Small intestine (tissue), 7 donors: ENCODE data around the gene TCF4. TPM values are rescaled to one million over a fixed set of nuclear protein-coding genes. Genes with fewer than 3 reads are reported as not detected.

Source experiments
- DNase-seq, 2 donors: peaks; one replicate each; pipeline versions ENCODE4 v3.0.0 to v3.0.0-alpha.2; 2013
- FAIRE-seq: peaks from 2 replicates; lab custom pipeline; 2012; peaks lifted over from hg19 to GRCh38; lab: Jason Lieb, UNC
- H3K27ac ChIP-seq, 3 donors: one replicate each; pipeline ENCODE4 v1.5.1; 2013; ENCODE audit warnings: low read length in 2 of 3, mild to moderate bottlenecking in 2 of 3, control low read depth in 1 of 3, inconsistent platforms in 1 of 3, low read depth in 1 of 3, moderate library complexity in 1 of 3
- H3K27me3 ChIP-seq, 3 donors: one replicate each; pipeline ENCODE4 v1.6.1; 2013; ENCODE audit warnings: low read length in 3 of 3, inconsistent platforms in 1 of 3; ENCODE audit not compliant: control insufficient read depth in 3 of 3, insufficient read depth in 3 of 3
- H3K36me3 ChIP-seq, 3 donors: one replicate each; pipeline ENCODE4 v1.6.1; 2013; ENCODE audit warnings: low read length in 3 of 3, inconsistent platforms in 1 of 3, low read depth in 1 of 3, mild to moderate bottlenecking in 1 of 3, moderate library complexity in 1 of 3; ENCODE audit not compliant: control insufficient read depth in 3 of 3, insufficient read depth in 2 of 3
- H3K4me1 ChIP-seq, 3 donors: one replicate each; pipeline ENCODE4 v1.6.1; 2013; ENCODE audit warnings: low read length in 2 of 3, inconsistent platforms in 1 of 3, low read depth in 1 of 3, mild to moderate bottlenecking in 1 of 3, moderate library complexity in 1 of 3; ENCODE audit not compliant: control insufficient read depth in 3 of 3, insufficient read depth in 2 of 3
- H3K4me3 ChIP-seq, 3 donors: one replicate each; pipeline ENCODE4 v1.5.1; 2013; ENCODE audit warnings: low read length in 3 of 3, control low read depth in 1 of 3, inconsistent platforms in 1 of 3, low read depth in 1 of 3, mild to moderate bottlenecking in 1 of 3, moderate library complexity in 1 of 3
- H3K9me3 ChIP-seq, 2 donors: one replicate each; pipeline ENCODE4 v1.6.1; 2013; ENCODE audit warnings: low read depth in 1 of 2, low read length in 1 of 2; ENCODE audit not compliant: control insufficient read depth in 2 of 2, insufficient read depth in 1 of 2
- whole genome bisulfite sequencing, 3 donors: extraction: QIAGEN DNeasy Blood & Tissue Kit; methylation state at CpG; one replicate each; pipeline ENCODE4 v1.1.7; 2013; 5-methylcytosine and 5-hydroxymethylcytosine counted together
- polyA plus RNA-seq, 4 donors: library from polyadenylated mRNA; stranded (reverse) in 3 of 4; unstranded in 1 of 4; fragments of 200-250 nt in 3 of 4; fragments of 120-200 nt in 1 of 4; gene quantifications; one replicate each; pipeline versions ENCODE4 v1.2.1 to v1.2.3, GENCODE V29; 2013
- donor health status: healthy with polysubstance abuse.
- donor health status: control.
- donor health status: control.
- donor health status: Bipolar disorder and iron deficiency.
- donor health status: healthy.

TCF4 gene
- polyA plus RNA-seq, 4 donors = 0.67 to 23.7 (median 11.5) TPM

- no peaks in the 10 kb centered on the region for H3K4me1 ChIP-seq
- H3K9me3 ChIP-seq = no peaks in the 10 kb centered on the region
- FAIRE-seq = no peak
- 67 to 73% (median 72%) methylated on average over 1 of the region's 1 CpG for WGBS, 3 donors
- H3K27ac ChIP-seq = peak overlapping the region in 1 of 3 donors; percentile 34
- no peaks in the 10 kb centered on the region for H3K27me3 ChIP-seq
- DNase-seq = no peak
- H3K4me3 ChIP-seq = no peak overlapping the region
- H3K36me3 ChIP-seq = no peaks in the 10 kb centered on the region
These were observed 134.8 kb downstream of the TCF4 start for GRCh38 chr18:55453186-55453585.

DNA sequence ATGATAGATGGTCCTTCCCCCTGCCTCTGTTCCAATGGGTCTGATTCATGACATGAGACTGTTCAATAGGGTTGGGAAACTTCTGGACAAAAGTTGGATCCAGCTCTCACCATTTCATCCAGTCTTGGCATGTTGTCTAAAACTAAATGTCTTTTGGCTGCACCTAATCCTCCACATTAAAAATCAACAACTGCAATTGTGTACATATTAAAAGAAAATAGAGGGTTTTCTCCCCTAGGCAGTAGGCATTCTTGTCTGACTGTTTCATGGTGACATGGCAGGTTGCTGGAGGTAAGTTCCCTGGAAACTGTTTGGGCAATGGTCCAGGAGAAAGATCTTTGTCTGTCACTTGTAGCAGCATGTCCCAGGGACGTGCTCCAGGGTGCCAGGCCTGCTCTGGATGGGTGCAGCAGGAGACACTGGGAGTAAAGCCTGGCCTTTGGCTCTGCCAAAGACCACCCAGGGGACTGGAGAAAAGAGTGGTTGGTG, 135.8 kb downstream of the TCF4 start:
- DNase-seq (no peak), FAIRE-seq (no peak)
- Histone ChIP-seq H3K27me3 (no peaks in the 10 kb centered on the region), H3K4me3 (no peak overlapping the region), H3K4me1 (no peaks in the 10 kb centered on the region), H3K27ac (no peak overlapping the region), H3K36me3 (no peaks in the 10 kb centered on the region), H3K9me3 (no peaks in the 10 kb centered on the region)
- WGBS, 3 donors = 35 to 71% (median 69%) methylated on average over 1 of the region's 1 CpG

DNA sequence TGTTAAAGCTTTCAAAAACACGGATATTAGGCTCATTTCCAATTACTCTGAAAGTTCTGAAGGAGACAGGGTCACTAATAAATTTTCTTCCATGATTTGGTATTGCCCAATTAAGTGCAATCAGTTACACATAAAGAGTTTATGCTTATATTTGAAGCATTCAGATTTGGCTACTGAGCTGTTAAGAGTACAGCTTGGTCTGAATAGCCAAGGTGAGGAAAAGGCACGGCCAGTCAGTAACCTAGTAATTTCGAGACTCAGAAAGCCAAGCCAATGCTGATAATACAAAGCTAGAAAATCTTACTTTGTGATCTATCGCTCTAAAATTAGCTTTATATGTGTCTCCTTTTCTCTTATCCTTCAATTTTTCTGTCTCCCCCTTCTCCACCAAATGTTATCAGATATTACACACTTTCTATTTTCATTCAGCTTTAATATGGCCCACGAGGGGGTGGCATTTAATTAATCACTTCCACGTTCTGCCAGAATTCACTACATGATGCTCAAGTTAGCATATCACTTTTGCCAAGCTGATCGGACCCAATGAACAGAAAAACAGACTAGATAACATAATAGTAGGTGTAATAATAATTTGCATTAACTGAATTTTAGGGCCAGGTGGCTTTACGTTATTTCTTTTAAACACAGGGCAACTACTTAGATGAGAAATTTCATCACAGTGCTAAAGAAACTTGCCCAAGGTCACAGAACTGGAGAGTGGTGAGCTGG, 138.4 kb downstream of the TCF4 start:
- Histone ChIP-seq H3K4me1 (no peaks in the 10 kb centered on the region), H3K27ac (no peak overlapping the region), H3K36me3 (no peaks in the 10 kb centered on the region), H3K4me3 (no peak overlapping the region), H3K27me3 (no peaks in the 10 kb centered on the region), H3K9me3 (peaks cover 0 to 8% of the 10 kb centered on the region in 2 donors)
- WGBS, 3 donors = 64 to 71% (median 68%) methylated on average over 8 of the region's 8 CpGs
- FAIRE-seq = no peak
- no peak for DNase-seq

DNA sequence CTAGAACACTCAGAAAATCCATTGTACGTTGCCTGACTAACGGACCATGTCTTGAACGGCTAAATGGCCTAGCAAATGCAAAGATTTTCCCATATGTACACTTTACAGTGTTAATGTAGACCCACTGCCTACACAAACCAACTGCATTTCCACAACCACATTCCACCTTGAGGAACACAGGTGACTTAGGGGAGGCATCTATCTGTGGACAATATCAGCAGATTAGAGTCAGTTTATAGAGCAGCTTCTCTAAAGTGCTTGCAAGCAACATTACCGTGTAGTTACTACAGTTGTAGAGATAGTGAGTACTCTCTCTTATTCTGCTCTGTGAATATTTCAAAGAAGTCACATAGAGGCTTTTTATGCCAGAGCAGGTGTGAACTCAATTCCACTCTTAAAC, 139.6 kb downstream of the TCF4 start:
- FAIRE-seq (no peak), DNase-seq (no peak)
- no peaks in the 10 kb centered on the region for H3K27me3 ChIP-seq
- H3K4me1 ChIP-seq = no peaks in the 10 kb centered on the region
- H3K9me3 ChIP-seq = peaks cover 0 to 8% of the 10 kb centered on the region in 2 donors
- no peak overlapping the region for H3K4me3 ChIP-seq
- WGBS, 3 donors = 76 to 85% (median 80%) methylated on average over 4 of the region's 4 CpGs
- H3K36me3 ChIP-seq = no peaks in the 10 kb centered on the region
- H3K27ac ChIP-seq = no peak overlapping the region

GRCh38 chr18:55447672-55448018, 140.3 kb downstream of the TCF4 start:
- Histone ChIP-seq H3K27ac (no peak overlapping the region), H3K4me3 (no peak overlapping the region), H3K9me3 (peaks cover 0 to 8% of the 10 kb centered on the region in 2 donors), H3K4me1 (no peaks in the 10 kb centered on the region), H3K36me3 (no peaks in the 10 kb centered on the region), H3K27me3 (no peaks in the 10 kb centered on the region)
- WGBS, 3 donors = 82 to 90% (median 82%) methylated on average over 3 of the region's 3 CpGs
- DNase-seq (no peak), FAIRE-seq (no peak)

GRCh38 chr18:55446996-55447671, 140.9 kb downstream of the TCF4 start:
- no peak overlapping the region for H3K4me3 ChIP-seq
- FAIRE-seq = no peak
- peaks cover 0 to 8% of the 10 kb centered on the region in 2 donors for H3K9me3 ChIP-seq
- no peak overlapping the region for H3K27ac ChIP-seq
- no peaks in the 10 kb centered on the region for H3K27me3 ChIP-seq
- H3K36me3 ChIP-seq = no peaks in the 10 kb centered on the region
- 78 to 83% (median 82%) methylated on average over 5 of the region's 5 CpGs for WGBS, 3 donors
- no peaks in the 10 kb centered on the region for H3K4me1 ChIP-seq
- no peak for DNase-seq

DNA sequence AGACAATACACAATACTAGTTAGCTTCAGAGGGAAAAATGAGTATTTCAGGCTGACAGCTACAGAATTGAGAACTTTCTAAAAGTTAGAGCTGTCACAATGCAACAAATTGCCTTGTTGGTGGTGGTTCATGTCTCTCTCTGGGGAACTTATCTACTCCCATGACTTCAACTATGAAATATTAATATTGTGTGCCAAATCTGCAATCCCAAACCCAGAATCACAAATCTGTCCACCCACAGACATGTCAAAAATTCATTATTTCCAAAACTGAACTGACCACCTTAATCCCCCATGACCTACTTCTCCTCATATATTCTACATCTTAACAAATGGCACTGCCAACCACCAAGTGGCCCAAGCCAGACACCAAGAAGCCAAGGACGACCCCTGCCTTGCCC, 143.5 kb downstream of the TCF4 start:
- 79 to 86% (median 86%) methylated on average over 1 of the region's 1 CpG for WGBS, 3 donors
- peaks cover 0 to 8% of the 10 kb centered on the region in 2 donors for H3K9me3 ChIP-seq

GRCh38 chr18:55443776-55444175, 144.2 kb downstream of the TCF4 start:
- DNase-seq = no peak
- 83 to 94% (median 87%) methylated on average over 3 of the region's 3 CpGs for WGBS, 3 donors

More for the DNA sequence above, 143.5 kb downstream of the TCF4 start:
- DNase-seq = no peak
- H3K27ac ChIP-seq = no peak overlapping the region
- FAIRE-seq = no peak
- H3K4me3 ChIP-seq = no peak overlapping the region
- H3K36me3 ChIP-seq = no peaks in the 10 kb centered on the region
- no peaks in the 10 kb centered on the region for H3K4me1 ChIP-seq
- H3K27me3 ChIP-seq = no peaks in the 10 kb centered on the region

More at GRCh38 chr18:55443776-55444175, 144.2 kb downstream of the TCF4 start:
- H3K36me3 ChIP-seq = no peaks in the 10 kb centered on the region
- no peaks in the 10 kb centered on the region for H3K4me1 ChIP-seq
- no peak overlapping the region for H3K4me3 ChIP-seq
- FAIRE-seq = no peak
- peaks cover 0 to 8% of the 10 kb centered on the region in 2 donors for H3K9me3 ChIP-seq
- no peak overlapping the region for H3K27ac ChIP-seq
- H3K27me3 ChIP-seq = no peaks in the 10 kb centered on the region
